OCI-M2 (cell line): ENCODE measurements around the gene POLD3.
"Not testable (repeated sequence)": the region's sequence is repeated elsewhere in the genome, so short reads cannot be mapped to it uniquely, and the experiment has no call there.

Source experiments
- DNase-seq: peaks from one replicate; lab custom pipeline; 2025; ENCODE audit not compliant: unreplicated experiment; lab: John Stamatoyannopoulos, UW

The POLD3 gene

GRCh38 chr11:74581954-74582547, 10.3 kb upstream of the POLD3 start:
- DNase-seq: no peak

GRCh38 chr11:74583024-74583624, 9.3 kb upstream of the POLD3 start:
- DNase-seq: no peak

GRCh38 chr11:74590492-74590891, 1.9 kb upstream of the POLD3 start:
- DNase-seq: not testable (repeated sequence)

GRCh38 chr11:74592063-74592440, 330 bp upstream of the POLD3 start:
- no peak for DNase-seq

- DNase-seq: no peak
Measured at GRCh38 chr11:74593463-74593862, 1.1 kb downstream of the POLD3 start.

- no peak for DNase-seq
Measured at GRCh38 chr11:74602637-74603556, 10.5 kb downstream of the POLD3 start.

- no peak for DNase-seq
Measured at GRCh38 chr11:74603845-74604244, 11.5 kb downstream of the POLD3 start.

GRCh38 chr11:74604311-74604710, 11.9 kb downstream of the POLD3 start:
- DNase-seq: no peak

- DNase-seq: no peak
Measured at GRCh38 chr11:74605403-74605802, 13.0 kb downstream of the POLD3 start.

- no peak for DNase-seq
Measured at GRCh38 chr11:74608431-74608830, 16.0 kb downstream of the POLD3 start.

GRCh38 chr11:74611369-74611861, 19.0 kb downstream of the POLD3 start:
- no peak for DNase-seq

- no peak for DNase-seq
Measured at GRCh38 chr11:74612877-74613276, 20.5 kb downstream of the POLD3 start.

- no peak for DNase-seq
Measured at GRCh38 chr11:74615311-74615710, 22.9 kb downstream of the POLD3 start.

GRCh38 chr11:74615988-74616387, 23.6 kb downstream of the POLD3 start:
- DNase-seq: no peak

- DNase-seq: no peak
Measured at GRCh38 chr11:74620531-74620930, 28.1 kb downstream of the POLD3 start.

GRCh38 chr11:74626130-74626529, 33.7 kb downstream of the POLD3 start:
- DNase-seq: no peak

- no peak for DNase-seq
Measured at GRCh38 chr11:74626604-74627003, 34.2 kb downstream of the POLD3 start.

GRCh38 chr11:74627381-74627780, 35.0 kb downstream of the POLD3 start:
- DNase-seq: no peak

- DNase-seq: no peak
Measured at GRCh38 chr11:74630043-74630442, 37.7 kb downstream of the POLD3 start.

- no peak for DNase-seq
Measured at GRCh38 chr11:74633406-74634393, 41.3 kb downstream of the POLD3 start.

GRCh38 chr11:74634537-74634936, 42.2 kb downstream of the POLD3 start:
- no peak for DNase-seq
